ENCODE results near the gene LMNA. TPM values are rescaled to one million over a fixed set of nuclear protein-coding genes. Genes with fewer than 3 reads are reported as not detected.
"Not testable (repeated sequence)": the region's sequence is repeated elsewhere in the genome, so short reads cannot be mapped to it uniquely, and the experiment has no call there.

The LMNA gene
- total RNA-seq, 4 donors from 2014 or later, result 235 to 412 (median 327) TPM

DNA sequence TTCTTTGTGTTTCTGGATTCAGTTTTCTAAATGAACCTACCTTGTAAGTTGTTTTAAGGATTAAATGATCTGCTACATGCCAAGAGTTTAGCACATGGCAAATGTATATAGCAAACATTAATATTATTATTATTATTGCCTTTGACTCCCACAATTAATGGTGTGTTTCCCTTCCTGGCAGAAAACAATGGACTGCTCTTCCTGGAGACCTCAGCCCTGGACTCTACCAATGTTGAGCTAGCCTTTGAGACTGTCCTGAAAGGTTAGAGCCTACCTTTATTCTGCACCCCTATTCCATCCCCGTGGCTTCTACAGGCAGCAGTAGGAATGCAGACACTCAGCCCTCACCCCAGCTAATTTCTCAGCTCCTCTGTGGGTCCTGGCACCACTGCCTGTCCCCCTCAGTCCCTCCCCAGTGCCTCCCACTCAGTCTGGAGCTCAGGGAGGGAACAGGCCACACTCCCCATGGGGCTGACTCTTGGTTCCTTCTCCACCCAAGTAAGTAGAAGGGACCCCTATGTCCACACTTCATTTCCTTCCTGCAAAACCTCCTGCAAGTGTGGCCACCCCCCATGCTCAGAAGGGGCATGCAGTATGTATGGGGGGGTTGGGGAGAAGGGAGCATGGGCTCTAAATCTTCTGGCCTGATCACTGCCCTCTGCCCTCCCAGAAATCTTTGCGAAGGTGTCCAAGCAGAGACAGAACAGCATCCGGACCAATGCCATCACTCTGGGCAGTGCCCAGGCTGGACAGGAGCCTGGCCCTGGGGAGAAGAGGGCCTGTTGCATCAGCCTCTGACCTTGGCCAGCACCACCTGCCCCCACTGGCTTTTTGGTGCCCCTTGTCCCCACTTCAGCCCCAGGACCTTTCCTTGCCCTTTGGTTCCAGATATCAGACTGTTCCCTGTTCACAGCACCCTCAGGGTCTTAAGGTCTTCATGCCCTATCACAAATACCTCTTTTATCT is 44.7 kb upstream of the LMNA start:
- TF ChIP-seq, protein P1, sequence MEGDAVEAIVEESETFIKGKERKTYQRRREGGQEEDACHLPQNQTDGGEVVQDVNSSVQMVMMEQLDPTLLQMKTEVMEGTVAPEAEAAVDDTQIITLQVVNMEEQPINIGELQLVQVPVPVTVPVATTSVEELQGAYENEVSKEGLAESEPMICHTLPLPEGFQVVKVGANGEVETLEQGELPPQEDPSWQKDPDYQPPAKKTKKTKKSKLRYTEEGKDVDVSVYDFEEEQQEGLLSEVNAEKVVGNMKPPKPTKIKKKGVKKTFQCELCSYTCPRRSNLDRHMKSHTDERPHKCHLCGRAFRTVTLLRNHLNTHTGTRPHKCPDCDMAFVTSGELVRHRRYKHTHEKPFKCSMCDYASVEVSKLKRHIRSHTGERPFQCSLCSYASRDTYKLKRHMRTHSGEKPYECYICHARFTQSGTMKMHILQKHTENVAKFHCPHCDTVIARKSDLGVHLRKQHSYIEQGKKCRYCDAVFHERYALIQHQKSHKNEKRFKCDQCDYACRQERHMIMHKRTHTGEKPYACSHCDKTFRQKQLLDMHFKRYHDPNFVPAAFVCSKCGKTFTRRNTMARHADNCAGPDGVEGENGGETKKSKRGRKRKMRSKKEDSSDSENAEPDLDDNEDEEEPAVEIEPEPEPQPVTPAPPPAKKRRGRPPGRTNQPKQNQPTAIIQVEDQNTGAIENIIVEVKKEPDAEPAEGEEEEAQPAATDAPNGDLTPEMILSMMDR (IDR thresholded peaks at IDR 0.05), result no peak
- TF ChIP-seq POLR2A (IDR thresholded peaks at IDR 0.05), result no peak
- Histone ChIP-seq H3K4me1 (no peaks in the 10 kb centered on the region), H3K4me3 (replicated peaks in 1 of 3) (no peak overlapping the region), H3K9me3 (no peaks in the 10 kb centered on the region), H3K27ac (no peak overlapping the region), H3K36me3 (peaks cover 0 to 4% of the 10 kb centered on the region in 2 donors), H3K27me3 (no peaks in the 10 kb centered on the region)
- intact Hi-C loops (cut with DNase I), result no loop called here
- WGBS, 2 donors, result 80 to 81% methylated on average over 1 to 3 of the region's 3 CpGs
- DNase-seq, result no peak

DNA sequence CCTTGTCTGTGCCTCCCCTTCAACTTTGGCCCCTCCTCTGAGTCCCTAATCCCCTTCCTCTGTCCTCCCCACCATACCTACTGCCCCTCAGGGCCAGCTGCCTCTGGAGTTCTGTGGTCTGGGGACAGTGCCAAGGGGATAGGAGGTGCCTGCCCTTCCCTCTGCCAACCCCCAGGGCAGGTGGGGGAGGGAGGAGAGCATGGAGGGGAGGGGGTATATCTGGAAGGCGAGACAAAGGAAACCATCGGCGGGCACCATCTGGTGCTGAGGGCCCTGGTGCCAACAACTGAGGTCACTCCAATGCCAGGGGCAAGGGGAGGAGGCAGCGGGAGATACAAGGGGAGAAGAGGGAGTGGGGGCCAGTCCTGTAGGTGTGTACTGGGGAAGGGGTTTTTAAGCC is 44.0 kb upstream of the LMNA start:
- TF ChIP-seq POLR2A (IDR thresholded peaks at IDR 0.05), result no peak
- TF ChIP-seq, protein P1 (IDR thresholded peaks at IDR 0.05), result no peak
- no peak for DNase-seq
- intact Hi-C loops (cut with DNase I), result no loop called here
- no peak overlapping the region for H3K4me3 ChIP-seq (replicated peaks in 1 of 3)
- H3K36me3 ChIP-seq, result peaks cover 0 to 4% of the 10 kb centered on the region in 2 donors
- H3K4me1 ChIP-seq, result peaks cover 0 to 3% of the 10 kb centered on the region in 2 donors
- no peaks in the 10 kb centered on the region for H3K27me3 ChIP-seq
- WGBS, 2 donors, result 76% methylated on average over 4 of the region's 4 CpGs
- no peaks in the 10 kb centered on the region for H3K9me3 ChIP-seq
- no peak overlapping the region for H3K27ac ChIP-seq

DNA sequence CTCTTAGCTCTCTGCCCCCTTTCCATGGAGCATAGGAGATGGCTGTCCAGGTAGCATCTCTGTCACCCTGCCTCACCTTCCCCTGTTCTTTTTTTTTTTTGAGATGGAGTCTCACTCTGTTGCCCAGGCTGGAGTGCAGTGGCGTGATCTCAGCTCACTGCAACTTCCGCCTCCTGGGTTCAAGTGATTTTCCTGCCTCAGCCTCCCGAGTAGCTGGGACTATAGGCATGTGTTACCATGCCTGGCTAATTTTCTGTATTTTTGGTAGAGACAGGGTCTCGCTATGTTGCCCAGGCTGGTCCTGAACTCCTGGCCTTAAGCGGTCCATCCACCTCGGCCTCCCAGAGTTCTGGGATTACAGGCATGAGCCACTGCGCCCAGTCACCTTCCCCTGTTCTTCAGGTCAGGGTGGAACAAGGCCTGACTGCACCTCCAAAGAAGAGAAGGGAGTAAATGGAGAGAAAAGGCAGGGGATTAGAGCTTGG is 43.1 kb upstream of the LMNA start:
- peaks cover 0 to 11% of the 10 kb centered on the region in 2 donors for H3K4me1 ChIP-seq
- DNase-seq; intact Hi-C loops (cut with DNase I); H3K9me3 ChIP-seq; H3K27me3 ChIP-seq; H3K4me3 ChIP-seq (replicated peaks in 1 of 3); H3K27ac ChIP-seq; H3K36me3 ChIP-seq: not testable (repeated sequence)
- 86 to 92% methylated on average over 7 of the region's 7 CpGs for WGBS, 2 donors

DNA sequence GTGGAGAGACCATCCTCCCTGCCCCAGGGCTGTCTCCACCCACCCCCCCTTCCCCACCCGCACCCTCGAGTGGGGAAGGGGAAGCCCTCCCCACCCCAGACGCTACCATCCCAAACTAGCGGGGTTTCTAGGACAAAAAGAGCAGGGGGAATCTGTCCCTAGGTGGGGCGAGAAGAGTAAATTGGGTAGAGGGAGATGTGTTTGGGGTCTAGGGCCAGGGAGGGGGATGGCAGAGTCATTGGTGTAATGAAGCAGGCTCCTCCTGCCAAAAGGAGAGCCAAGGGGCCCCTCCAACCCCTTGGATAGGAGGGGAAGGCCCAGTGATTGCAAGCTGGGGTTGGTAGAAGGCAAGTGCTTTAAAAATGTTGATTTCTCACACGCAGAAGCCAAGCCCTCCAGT is 42.3 kb upstream of the LMNA start:
- WGBS, 2 donors, result 60 to 63% methylated on average over 6 of the region's 6 CpGs
- no peak for DNase-seq
- Histone ChIP-seq H3K4me1 (peaks cover 0 to 13% of the 10 kb centered on the region in 2 donors), H3K4me3 (replicated peaks in 1 of 3) (no peak overlapping the region), H3K27ac (no peak overlapping the region), H3K27me3 (no peaks in the 10 kb centered on the region), H3K9me3 (no peaks in the 10 kb centered on the region), H3K36me3 (peaks cover 0 to 4% of the 10 kb centered on the region in 2 donors)
- intact Hi-C loops (cut with DNase I), result no loop called here
- no peak for TF ChIP-seq POLR2A (IDR thresholded peaks at IDR 0.05)
- TF ChIP-seq, protein P1 (IDR thresholded peaks at IDR 0.05), result no peak

DNA sequence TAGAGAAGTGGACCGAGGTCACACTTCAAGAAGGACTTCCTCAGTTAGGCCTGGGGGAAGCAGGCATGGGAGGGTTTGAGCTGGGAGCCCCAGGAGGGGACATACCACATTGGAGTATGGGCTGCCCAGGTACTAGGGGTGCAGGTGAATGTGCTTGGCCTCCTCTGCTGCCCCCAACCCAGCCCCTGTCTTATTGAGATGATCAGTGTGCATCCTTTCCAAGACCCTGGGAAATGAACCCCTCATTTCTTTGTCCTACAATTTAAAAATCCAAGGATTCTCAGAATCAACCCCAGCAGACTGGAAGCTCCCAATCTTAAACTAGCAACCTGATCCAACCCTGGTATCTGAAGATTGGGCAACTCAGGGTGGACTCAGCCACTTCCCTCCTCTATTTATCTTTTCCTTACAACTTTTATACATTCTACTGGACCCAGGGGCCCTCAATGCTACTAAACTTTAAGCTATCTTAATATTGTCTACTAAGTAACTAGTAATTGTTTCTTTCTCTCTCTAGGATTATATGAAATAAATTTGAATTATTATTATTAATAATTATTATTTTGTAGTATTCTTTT is 41.3 kb upstream of the LMNA start:
- intact Hi-C loops (cut with DNase I), result no loop called here
- Histone ChIP-seq H3K4me3 (replicated peaks in 1 of 3) (no peak overlapping the region), H3K27ac (no peak overlapping the region), H3K36me3 (peaks cover 0 to 4% of the 10 kb centered on the region in 2 donors), H3K9me3 (no peaks in the 10 kb centered on the region), H3K27me3 (no peaks in the 10 kb centered on the region), H3K4me1 (peaks cover 0 to 13% of the 10 kb centered on the region in 2 donors)
- DNase-seq, result no peak
- 0 to 18% methylated on average over 1 of the region's 1 CpG for WGBS, 2 donors
- no peak for TF ChIP-seq POLR2A (IDR thresholded peaks at IDR 0.05)
- TF ChIP-seq, protein P1 (IDR thresholded peaks at IDR 0.05), result no peak
